Calu3 (cell line): ENCODE data around the gene SENP5. TPM values are rescaled to one million over a fixed set of nuclear protein-coding genes. Genes with fewer than 3 reads are reported as not detected.

Experiments
- BruUV-seq: library from RNA; stranded (reverse); fragments of 400-500 nt; replicated peaks from 2 replicates; lab custom pipeline; 2021; lab: Mats Ljungman, UMichigan
- CTCF ChIA-PET: fragments of 300-600 bp; sonication (Branson Sonifier 250); formaldehyde crosslinking; loops from one replicate; lab custom pipeline; 2022; ENCODE audit warnings: antibody characterized with exemption; lab: Charles Lee
- DNase-seq: peaks from one replicate; pipeline ENCODE4 v3.0.0; 2022
- H3K27ac Mint-ChIP-seq: one replicate; pipeline ENCODE4 v1.8.0; 2022; ENCODE audit warnings: mixed read lengths; ENCODE audit not compliant: unreplicated experiment
- H3K27me3 Mint-ChIP-seq: one replicate; pipeline ENCODE4 v1.8.0; 2022; ENCODE audit warnings: mixed read lengths; ENCODE audit not compliant: unreplicated experiment
- H3K36me3 Mint-ChIP-seq: one replicate; pipeline ENCODE4 v1.8.0; 2022; ENCODE audit warnings: mild to moderate bottlenecking, moderate library complexity, mixed read lengths; ENCODE audit not compliant: insufficient read depth, unreplicated experiment
- H3K4me1 Mint-ChIP-seq: one replicate; pipeline ENCODE4 v1.8.0; 2022; ENCODE audit warnings: mild to moderate bottlenecking, low read depth, mixed read lengths; ENCODE audit not compliant: unreplicated experiment
- H3K4me3 Mint-ChIP-seq: one replicate; pipeline ENCODE4 v1.8.0; 2022; ENCODE audit warnings: mild to moderate bottlenecking, low read depth, moderate library complexity, mixed read lengths; ENCODE audit not compliant: unreplicated experiment
- H3K9me3 Mint-ChIP-seq: one replicate; pipeline ENCODE4 v1.8.0; 2022; ENCODE audit warnings: low read depth, mixed read lengths; ENCODE audit not compliant: unreplicated experiment
- CTCF ChIP-seq: fragments of 200-600 bp; IDR thresholded peaks from one replicate; pipeline ENCODE4 v1.8.0; 2022; ENCODE audit warnings: antibody characterized with exemption; ENCODE audit not compliant: unreplicated experiment
- intact Hi-C: fragments of 100-400 bp; cut with micrococcal nuclease; formaldehyde crosslinking; loops from one replicate; pipeline ENCODE4 v1.10.0; 2022; ENCODE audit not compliant: unreplicated experiment
- total RNA-seq: library from RNA; stranded (reverse); gene quantifications from 2 replicates; pipeline ENCODE4 v1.2.3, GENCODE V29; 2022

SENP5 gene
- total RNA-seq, 1 experiment from 2014 or later, result 35.2 TPM

- H3K4me3 Mint-ChIP-seq, result no peak overlapping the region
- no peak overlapping the region for H3K27ac Mint-ChIP-seq
- DNase-seq, result no peak
- BruUV-seq, result no TSS peak
- peaks cover 5% of the 10 kb centered on the region for H3K27me3 Mint-ChIP-seq
- peaks cover 25% of the 10 kb centered on the region for H3K36me3 Mint-ChIP-seq
- H3K4me1 Mint-ChIP-seq, result peaks cover 3% of the 10 kb centered on the region
- CTCF ChIA-PET, result no interaction called here
- H3K9me3 Mint-ChIP-seq, result no peaks in the 10 kb centered on the region
- intact Hi-C loops, result no loop called here
- no peak for TF ChIP-seq CTCF
Measured at GRCh38 chr3:196965112-196965803, 97.5 kb downstream of the SENP5 start.

- CTCF ChIA-PET, result no interaction called here
- no peak for DNase-seq
- BruUV-seq, result no TSS peak
- peaks cover 8% of the 10 kb centered on the region for H3K4me1 Mint-ChIP-seq
- intact Hi-C loops, result no loop called here
- H3K36me3 Mint-ChIP-seq, result peaks cover 29% of the 10 kb centered on the region
- no peak for TF ChIP-seq CTCF
- H3K27ac Mint-ChIP-seq, result no peak overlapping the region
- no peak overlapping the region for H3K4me3 Mint-ChIP-seq
- peaks cover 10% of the 10 kb centered on the region for H3K27me3 Mint-ChIP-seq
- no peaks in the 10 kb centered on the region for H3K9me3 Mint-ChIP-seq
Measured at GRCh38 chr3:196965804-196966173, 98.1 kb downstream of the SENP5 start.

- CTCF ChIA-PET, result interaction anchor here (0.6 kb wide), 1 partner anchor 200 kb away, joined by 5 read pairs; no protein-coding TSS in a partner anchor
- Mint-ChIP-seq H3K4me1 (peaks cover 10% of the 10 kb centered on the region), H3K9me3 (no peaks in the 10 kb centered on the region), H3K27me3 (peaks cover 16% of the 10 kb centered on the region), H3K27ac (no peak overlapping the region), H3K36me3 (peaks cover 29% of the 10 kb centered on the region), H3K4me3 (no peak overlapping the region)
- TF ChIP-seq CTCF, result no peak
- intact Hi-C loops, result no loop called here
- DNase-seq, result no peak
- BruUV-seq, result no TSS peak
Measured at GRCh38 chr3:196966526-196967401, 99.0 kb downstream of the SENP5 start.

GRCh38 chr3:196967412-196968232 is 99.9 kb downstream of the SENP5 start:
- no peak for DNase-seq
- TF ChIP-seq CTCF, result no peak
- intact Hi-C loops, result no loop called here
- H3K36me3 Mint-ChIP-seq, result peaks cover 29% of the 10 kb centered on the region
- CTCF ChIA-PET, result no interaction called here
- H3K4me1 Mint-ChIP-seq, result peaks cover 10% of the 10 kb centered on the region
- no peak overlapping the region for H3K27ac Mint-ChIP-seq
- peak overlapping the region; percentile 80 for H3K4me3 Mint-ChIP-seq
- no peaks in the 10 kb centered on the region for H3K9me3 Mint-ChIP-seq
- H3K27me3 Mint-ChIP-seq, result peaks cover 16% of the 10 kb centered on the region
- BruUV-seq, result TSS peak; percentile 39
